Measurements from ENCODE around the gene HES7. TPM values are rescaled to one million over a fixed set of nuclear protein-coding genes. Genes with fewer than 3 reads are reported as not detected.
A peak's percentile ranks its signal among the peaks of the same experiment; 100 is the strongest.

HES7 gene
- total RNA-seq, 1 donor, result 0.09 TPM

GRCh38 chr17:8142158-8142886 is 18.4 kb upstream of the HES7 start:
- TF ChIP-seq CTCF (IDR thresholded peaks at IDR 0.05; ENCODE audit: insufficient read depth, low read length), result no peak
- DNase-seq (ENCODE audit: low read depth), result no peak
- no peak overlapping the region for H3K4me3 ChIP-seq (ENCODE audit: low read depth, low read length)

- no peak for TF ChIP-seq CTCF (IDR thresholded peaks at IDR 0.05; ENCODE audit: insufficient read depth, low read length)
- no peak overlapping the region for H3K4me3 ChIP-seq (ENCODE audit: low read depth, low read length)
- DNase-seq (ENCODE audit: low read depth), result no peak
These were observed 17.8 kb upstream of the HES7 start for GRCh38 chr17:8141741-8142140.

- TF ChIP-seq CTCF (IDR thresholded peaks at IDR 0.05; ENCODE audit: insufficient read depth, low read length), result no peak
- no peak overlapping the region for H3K4me3 ChIP-seq (ENCODE audit: low read depth, low read length)
- DNase-seq (ENCODE audit: low read depth), result no peak
These were observed 17.1 kb upstream of the HES7 start for GRCh38 chr17:8141045-8141444.

- no peak overlapping the region for H3K4me3 ChIP-seq (ENCODE audit: low read depth, low read length)
- no peak for DNase-seq (ENCODE audit: low read depth)
- TF ChIP-seq CTCF (IDR thresholded peaks at IDR 0.05; ENCODE audit: insufficient read depth, low read length), result no peak
These were observed 16.4 kb upstream of the HES7 start for GRCh38 chr17:8140065-8141029.

GRCh38 chr17:8138672-8139371 is 14.9 kb upstream of the HES7 start:
- TF ChIP-seq CTCF (IDR thresholded peaks at IDR 0.05; ENCODE audit: insufficient read depth, low read length), result peak; percentile 92
- DNase-seq (ENCODE audit: low read depth), result peak; percentile 99
- H3K4me3 ChIP-seq (ENCODE audit: low read depth, low read length), result peak overlapping the region; percentile 52

- no peak for DNase-seq (ENCODE audit: low read depth)
- TF ChIP-seq CTCF (IDR thresholded peaks at IDR 0.05; ENCODE audit: insufficient read depth, low read length), result no peak
- H3K4me3 ChIP-seq (ENCODE audit: low read depth, low read length), result peak overlapping the region; percentile 53
These were observed 14.4 kb upstream of the HES7 start for GRCh38 chr17:8138374-8138671.

Data from fibroblast of the aortic adventitia (primary cell).